ENCODE data around the gene GPR78. TPM values are rescaled to one million over a fixed set of nuclear protein-coding genes. Genes with fewer than 3 reads are reported as not detected.

Gene GPR78
- total and polyA plus RNA-seq, 2 of the 4 experiments (the other 2 are of a cell fraction): under 0.01 to 0.10 TPM

DNA sequence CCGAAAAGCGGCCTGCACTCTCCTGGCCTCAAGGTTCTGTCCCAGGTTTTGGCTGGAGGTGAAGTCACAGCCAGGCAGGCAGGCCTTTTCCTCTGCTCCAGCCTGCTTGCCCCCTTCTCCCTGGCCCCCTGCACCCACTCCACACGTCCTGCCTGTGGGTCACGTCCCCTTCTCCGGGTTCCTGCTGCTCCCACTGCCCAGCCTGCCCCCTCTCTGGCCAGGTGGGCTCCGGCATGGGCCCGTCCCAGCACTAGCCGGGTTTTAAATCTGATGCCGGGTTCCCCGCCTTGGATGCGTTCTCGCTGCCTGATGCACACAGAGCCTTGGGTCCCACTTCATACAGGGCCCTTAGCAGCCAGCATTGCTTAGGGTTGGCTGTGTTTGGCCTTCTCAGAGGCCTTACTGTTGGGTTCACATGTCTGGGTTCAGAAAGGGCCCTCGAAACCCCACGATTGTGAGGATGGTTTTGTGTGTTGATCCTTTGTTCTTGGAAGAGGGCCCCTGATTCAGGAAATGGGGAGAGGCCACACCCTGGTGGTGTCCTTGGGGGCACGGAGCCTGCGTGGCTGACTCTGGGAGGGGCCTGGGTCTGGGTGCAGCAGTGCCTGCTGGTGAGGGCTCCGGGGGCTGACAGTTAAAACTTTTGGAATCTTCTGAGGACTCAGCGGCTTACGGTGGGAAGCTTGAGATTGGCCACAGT, 18.3 kb downstream of the GPR78 start:
- no peak overlapping the region for H2BK20ac ChIP-seq (ENCODE audit: low read depth, low read length)
- no peak overlapping the region for H3K23ac ChIP-seq (ENCODE audit: low read depth, low read length)
- in situ Hi-C loops (cut with MboI; ENCODE audit: low sequenced_read_pairs) (no loop called here), dilution Hi-C loops (cut with HindIII; ENCODE audit: low sequenced_read_pairs, unreplicated experiment) (no loop called here), intact Hi-C loops (cut with micrococcal nuclease) (no loop called here)
- no peaks in the 10 kb centered on the region for H3K79me1 ChIP-seq (ENCODE audit: low read depth in 1 of 2, low read length in 2 of 2)
- H3K4me1 ChIP-seq (ENCODE audit: control insufficient read depth, insufficient read depth, low read length): peaks cover 6% of the 10 kb centered on the region; the same call in 1 of the 2 replicates
- H4K8ac ChIP-seq (ENCODE audit: low read depth in 2 of 2, low read length in 2 of 2): no peak overlapping the region
- no TSS peak for BruUV-seq (replicated peaks)
- DNase-seq (no peak), ATAC-seq (ENCODE audit: low read depth) (no peak)
- H4K20me1 ChIP-seq (ENCODE audit: insufficient read depth, low read length): peaks cover 10% of the 10 kb centered on the region
- ChIA-PET POLR2A (ENCODE audit: unreplicated experiment) (no interaction called here), CTCF (interaction anchor here (1.3 to 1.5 kb wide), 2 partner anchors 8 to 126 kb away, joined by 3 to 5 read pairs; no protein-coding TSS in a partner anchor)
- no peak for TF ChIP-seq BHLHE40 (IDR thresholded peaks at IDR 0.05; ENCODE audit: low read depth, low read length)
- no peak for TF ChIP-seq SMC3 (IDR thresholded peaks at IDR 0.05; ENCODE audit: low read depth, low read length)
- TF ChIP-seq MXI1 (IDR thresholded peaks at IDR 0.05; ENCODE audit: borderline replicate concordance, low read depth, low read length): no peak
- TF ChIP-seq, protein P1, sequence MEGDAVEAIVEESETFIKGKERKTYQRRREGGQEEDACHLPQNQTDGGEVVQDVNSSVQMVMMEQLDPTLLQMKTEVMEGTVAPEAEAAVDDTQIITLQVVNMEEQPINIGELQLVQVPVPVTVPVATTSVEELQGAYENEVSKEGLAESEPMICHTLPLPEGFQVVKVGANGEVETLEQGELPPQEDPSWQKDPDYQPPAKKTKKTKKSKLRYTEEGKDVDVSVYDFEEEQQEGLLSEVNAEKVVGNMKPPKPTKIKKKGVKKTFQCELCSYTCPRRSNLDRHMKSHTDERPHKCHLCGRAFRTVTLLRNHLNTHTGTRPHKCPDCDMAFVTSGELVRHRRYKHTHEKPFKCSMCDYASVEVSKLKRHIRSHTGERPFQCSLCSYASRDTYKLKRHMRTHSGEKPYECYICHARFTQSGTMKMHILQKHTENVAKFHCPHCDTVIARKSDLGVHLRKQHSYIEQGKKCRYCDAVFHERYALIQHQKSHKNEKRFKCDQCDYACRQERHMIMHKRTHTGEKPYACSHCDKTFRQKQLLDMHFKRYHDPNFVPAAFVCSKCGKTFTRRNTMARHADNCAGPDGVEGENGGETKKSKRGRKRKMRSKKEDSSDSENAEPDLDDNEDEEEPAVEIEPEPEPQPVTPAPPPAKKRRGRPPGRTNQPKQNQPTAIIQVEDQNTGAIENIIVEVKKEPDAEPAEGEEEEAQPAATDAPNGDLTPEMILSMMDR (conservative IDR thresholded peaks at IDR 0.05; ENCODE audit: low read depth, low read length): no peak
- TF ChIP-seq RFX5 (IDR thresholded peaks at IDR 0.05; ENCODE audit: low read depth, low read length): no peak
- TF ChIP-seq RCOR1 (IDR thresholded peaks at IDR 0.05; ENCODE audit: insufficient replicate concordance, low read length): no peak
- TF ChIP-seq, protein P2, sequence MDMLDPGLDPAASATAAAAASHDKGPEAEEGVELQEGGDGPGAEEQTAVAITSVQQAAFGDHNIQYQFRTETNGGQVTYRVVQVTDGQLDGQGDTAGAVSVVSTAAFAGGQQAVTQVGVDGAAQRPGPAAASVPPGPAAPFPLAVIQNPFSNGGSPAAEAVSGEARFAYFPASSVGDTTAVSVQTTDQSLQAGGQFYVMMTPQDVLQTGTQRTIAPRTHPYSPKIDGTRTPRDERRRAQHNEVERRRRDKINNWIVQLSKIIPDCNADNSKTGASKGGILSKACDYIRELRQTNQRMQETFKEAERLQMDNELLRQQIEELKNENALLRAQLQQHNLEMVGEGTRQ (IDR thresholded peaks at IDR 0.05; ENCODE audit: low read depth, low read length): no peak
- TF ChIP-seq NFE2L2 (IDR thresholded peaks at IDR 0.05; ENCODE audit: low read depth, low read length): no peak
- no peak for TF ChIP-seq MAZ (IDR thresholded peaks at IDR 0.05; ENCODE audit: borderline replicate concordance, low read depth, low read length)
- TF ChIP-seq MAFK (IDR thresholded peaks at IDR 0.05; ENCODE audit: low read depth, low read length): no peak
- no peak for TF ChIP-seq FOS (IDR thresholded peaks at IDR 0.05; ENCODE audit: low read depth, low read length)
- no peak for TF ChIP-seq CEBPB (IDR thresholded peaks at IDR 0.05; ENCODE audit: low read depth, low read length)
- TF ChIP-seq POLR2A (IDR thresholded peaks at IDR 0.05; ENCODE audit: low read depth, low read length): no peak
- no peak for TF ChIP-seq RAD21 (IDR thresholded peaks at IDR 0.05; ENCODE audit: low read length)
- TF ChIP-seq, protein P3, sequence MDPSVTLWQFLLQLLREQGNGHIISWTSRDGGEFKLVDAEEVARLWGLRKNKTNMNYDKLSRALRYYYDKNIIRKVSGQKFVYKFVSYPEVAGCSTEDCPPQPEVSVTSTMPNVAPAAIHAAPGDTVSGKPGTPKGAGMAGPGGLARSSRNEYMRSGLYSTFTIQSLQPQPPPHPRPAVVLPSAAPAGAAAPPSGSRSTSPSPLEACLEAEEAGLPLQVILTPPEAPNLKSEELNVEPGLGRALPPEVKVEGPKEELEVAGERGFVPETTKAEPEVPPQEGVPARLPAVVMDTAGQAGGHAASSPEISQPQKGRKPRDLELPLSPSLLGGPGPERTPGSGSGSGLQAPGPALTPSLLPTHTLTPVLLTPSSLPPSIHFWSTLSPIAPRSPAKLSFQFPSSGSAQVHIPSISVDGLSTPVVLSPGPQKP (IDR thresholded peaks at IDR 0.05; ENCODE audit: borderline replicate concordance, low read depth, low read length): no peak
- no peak for TF ChIP-seq CHD1 (IDR thresholded peaks at IDR 0.05; ENCODE audit: low read depth, low read length)
- H2AK5ac ChIP-seq (ENCODE audit: low read depth, low read length): no peak overlapping the region
- H4K5ac ChIP-seq (ENCODE audit: low read depth, low read length): no peak overlapping the region
- H3K36me3 ChIP-seq (ENCODE audit: control insufficient read depth, insufficient read depth, low read length): peaks cover 37% of the 10 kb centered on the region; the same call in 1 of the 2 replicates
- H3K27ac ChIP-seq (ENCODE audit: insufficient read depth, low read length): no peak overlapping the region
- H2BK120ac ChIP-seq (ENCODE audit: low read depth, low read length): no peak overlapping the region
- H2BK5ac ChIP-seq (ENCODE audit: low read depth, low read length, poor library complexity, severe bottlenecking): no peak overlapping the region
- no peak overlapping the region for H3K18ac ChIP-seq (ENCODE audit: low read depth, low read length)
- H3K9me3 ChIP-seq (ENCODE audit: control insufficient read depth, insufficient read depth, low read length): no peaks in the 10 kb centered on the region
- no peak overlapping the region for H3K4ac ChIP-seq (ENCODE audit: low read depth, low read length)
- no peak overlapping the region for H2AK9ac ChIP-seq (replicated peaks; ENCODE audit: low read depth, low read length, poor library complexity)
- H3K9ac ChIP-seq (ENCODE audit: low read depth, low read length): no peak overlapping the region
- H2BK15ac ChIP-seq (ENCODE audit: low read depth, low read length): no peak overlapping the region
- H3K56ac ChIP-seq (ENCODE audit: extremely low read depth, insufficient read depth, low read length): no peak overlapping the region
- H3K4me2 ChIP-seq (ENCODE audit: low read depth, low read length): no peak overlapping the region
- H3K4me3 ChIP-seq (ENCODE audit: insufficient read depth, low read depth, low read length): no peak overlapping the region
- H4K91ac ChIP-seq (ENCODE audit: insufficient read depth, low read depth, low read length): no peak overlapping the region
- no peak overlapping the region for H2AFZ ChIP-seq (replicated peaks; ENCODE audit: low read length, poor library complexity)
- no peaks in the 10 kb centered on the region for H3K9me1 ChIP-seq (ENCODE audit: insufficient read depth, low read length)
- no peak overlapping the region for H3K14ac ChIP-seq (replicated peaks; ENCODE audit: low read depth, low read length)
- 86% methylated on average over 8 of the region's 19 CpGs; no CpG with 5 or more reads in 1 of the 2 experiments for WGBS, 2 experiments (ENCODE audit: extremely low coverage in 2 of 2, insufficient read length in 1 of 2)
- peaks cover 4% of the 10 kb centered on the region for H3K27me3 ChIP-seq (ENCODE audit: control insufficient read depth, insufficient read depth, low read length)

Data from IMR-90 (cell line).